H1 (cell line): ENCODE results near the gene PCED1B. TPM values are rescaled to one million over a fixed set of nuclear protein-coding genes. Genes with fewer than 3 reads are reported as not detected.

Experiments
- CTCF ChIA-PET: fragments of 300-600 bp; sonication (Branson Sonifier 250); formaldehyde crosslinking; loops from one replicate; lab custom pipeline; 2021; ENCODE audit not compliant: partially characterized antibody; lab: Charles Lee
- POLR2A ChIA-PET: fragments of 300-600 bp; sonication (Branson Sonifier 250); formaldehyde crosslinking; loops from one replicate; lab custom pipeline; 2021; ENCODE audit warnings: inconsistent platforms; ENCODE audit not compliant: partially characterized antibody; lab: Charles Lee
- DNase-seq, 2 experiments: peaks; one replicate each; pipeline versions ENCODE4 v3.0.0 to v3.0.0-alpha.2; 2010 to 2022; ENCODE audit warnings: low spot score in 2 of 2, low read depth in 1 of 2, mixed read lengths in 1 of 2
- FAIRE-seq: peaks from 2 replicates; lab custom pipeline; 2011; peaks lifted over from hg19 to GRCh38; lab: Jason Lieb, UNC
- H2AFZ ChIP-seq: 2 replicates; pipeline ENCODE4 v1.8.1; 2012; ENCODE audit warnings: low read length, inconsistent platforms
- H2AK5ac ChIP-seq: 2 replicates; pipeline ENCODE4 v1.6.1; 2013; ENCODE audit warnings: low read depth, low read length
- H2BK120ac ChIP-seq: replicated peaks from 2 replicates; pipeline ENCODE3; 2013; ENCODE audit warnings: low read depth, low read length, inconsistent platforms
- H2BK12ac ChIP-seq: 2 replicates; pipeline ENCODE4 v1.6.1; 2013; ENCODE audit warnings: low read depth, low read length
- H2BK15ac ChIP-seq: 2 replicates; pipeline ENCODE4 v1.6.1; 2013; ENCODE audit warnings: low read length
- H2BK20ac ChIP-seq: 2 replicates; pipeline ENCODE4 v1.6.1; 2013; ENCODE audit warnings: low read length
- H2BK5ac ChIP-seq: 2 replicates; pipeline ENCODE4 v1.6.1; 2013; ENCODE audit warnings: low read depth, low read length
- H3K14ac ChIP-seq: 2 replicates; pipeline ENCODE4 v1.6.1; 2013; ENCODE audit warnings: inconsistent platforms; ENCODE audit not compliant: insufficient read length
- H3K18ac ChIP-seq: 2 replicates; pipeline ENCODE4 v1.6.1; 2013; ENCODE audit warnings: low read length; ENCODE audit errors: extremely low read depth
- H3K23ac ChIP-seq: 2 replicates; pipeline ENCODE4 v1.6.1; 2013; ENCODE audit warnings: inconsistent platforms; ENCODE audit not compliant: insufficient read length
- H3K23me2 ChIP-seq: 2 replicates; pipeline ENCODE4 v1.6.1; 2013; ENCODE audit warnings: low read depth, low read length
- H3K27ac ChIP-seq: 2 replicates; pipeline ENCODE4 v1.6.1; 2011; ENCODE audit warnings: low read depth, low read length, inconsistent platforms
- H3K27me3 ChIP-seq, 4 experiments: replicated peaks in 1 of 4; 1 replicate in 1 of 4; 2 replicates in 3 of 4; pipeline versions ENCODE4 v1.6.1 to v1.8.1; 2011 to 2013; ENCODE audit warnings: low read length in 3 of 4, mild to moderate bottlenecking in 3 of 4, inconsistent platforms in 2 of 4, mixed read lengths in 2 of 4, moderate library complexity in 1 of 4; ENCODE audit not compliant: control insufficient read depth in 3 of 4, insufficient read depth in 3 of 4; ENCODE audit errors: extremely low read depth in 1 of 4
- H3K36me3 ChIP-seq, 4 experiments: 2 replicates each; pipeline versions ENCODE4 v1.6.1 to v1.8.1; 2011 to 2013; ENCODE audit warnings: mild to moderate bottlenecking in 4 of 4, low read length in 3 of 4, moderate library complexity in 2 of 4, control low read depth in 1 of 4, inconsistent platforms in 1 of 4; ENCODE audit not compliant: insufficient read depth in 4 of 4, control insufficient read depth in 2 of 4
- H3K4ac ChIP-seq: replicated peaks from 2 replicates; pipeline ENCODE3; 2013; ENCODE audit warnings: low read length, low read depth, mixed read lengths, inconsistent platforms; ENCODE audit not compliant: insufficient read length
- H3K4me1 ChIP-seq, 4 experiments: replicated peaks in 1 of 4; 1 replicate in 1 of 4; 2 replicates in 3 of 4; pipeline versions ENCODE4 v1.6.1 to v1.8.1; 2011 to 2013; ENCODE audit warnings: low read length in 3 of 4, inconsistent platforms in 2 of 4, mixed read lengths in 1 of 4; ENCODE audit not compliant: insufficient read depth in 4 of 4, control insufficient read depth in 3 of 4
- H3K4me2 ChIP-seq, 2 experiments: 2 replicates each; pipeline versions ENCODE4 v1.6.1 to v1.8.1; 2011 to 2013; ENCODE audit warnings: low read depth in 2 of 2, low read length in 2 of 2, control low read depth in 1 of 2, inconsistent platforms in 1 of 2, mild to moderate bottlenecking in 1 of 2; ENCODE audit not compliant: insufficient read depth in 1 of 2
- H3K4me3 ChIP-seq, 4 experiments: fragments of 200-600, 300-600 bp in 1 of 4; sonication (generic), shearing (Covaris generic), sonication (Bioruptor Twin) in 1 of 4; 2 replicates each; pipeline versions ENCODE4 v1.5.1 to v1.8.1; 2011 to 2016; ENCODE audit warnings: low read length in 4 of 4, low read depth in 3 of 4, control low read depth in 2 of 4, inconsistent platforms in 2 of 4, mild to moderate bottlenecking in 2 of 4, mixed read lengths in 1 of 4, moderate library complexity in 1 of 4; ENCODE audit not compliant: insufficient read depth in 2 of 4; ENCODE audit errors: extremely low read depth in 1 of 4
- H3K56ac ChIP-seq: replicated peaks from 2 replicates; pipeline ENCODE3; 2013; ENCODE audit warnings: low read depth, mild to moderate bottlenecking, mixed read lengths, low read length, inconsistent platforms; ENCODE audit not compliant: insufficient read length
- H3K79me1 ChIP-seq: 2 replicates; pipeline ENCODE4 v1.6.1; 2013; ENCODE audit warnings: low read depth, low read length, control low read depth
- H3K79me2 ChIP-seq, 2 experiments: 2 replicates each; pipeline versions ENCODE4 v1.6.1 to v1.8.1; 2012 to 2013; ENCODE audit warnings: low read length in 2 of 2, mild to moderate bottlenecking in 2 of 2, inconsistent platforms in 1 of 2; ENCODE audit not compliant: insufficient read depth in 2 of 2, control insufficient read depth in 1 of 2
- H3K9ac ChIP-seq, 4 experiments: replicated peaks in 1 of 4; 1 replicate in 1 of 4; 2 replicates in 3 of 4; pipeline versions ENCODE4 v1.6.1 to v1.8.1; 2011 to 2013; ENCODE audit warnings: low read depth in 3 of 4, low read length in 3 of 4, control low read depth in 2 of 4, mild to moderate bottlenecking in 2 of 4, moderate library complexity in 2 of 4, inconsistent platforms in 1 of 4; ENCODE audit errors: extremely low read depth in 1 of 4
- H3K9me3 ChIP-seq, 2 experiments: 2 replicates each; pipeline versions ENCODE4 v1.6.1 to v1.8.1; 2012 to 2013; ENCODE audit warnings: mild to moderate bottlenecking in 2 of 2, moderate library complexity in 2 of 2, control low read depth in 1 of 2, inconsistent platforms in 1 of 2, low read depth in 1 of 2, low read length in 1 of 2, mixed read lengths in 1 of 2; ENCODE audit not compliant: insufficient read depth in 2 of 2
- H4K20me1 ChIP-seq, 2 experiments: replicated peaks in 1 of 2; 2 replicates each; pipeline versions ENCODE3 to v1.8.1; 2011 to 2013; ENCODE audit warnings: inconsistent platforms in 2 of 2, low read length in 2 of 2, mild to moderate bottlenecking in 1 of 2; ENCODE audit not compliant: insufficient read depth in 2 of 2, control insufficient read depth in 1 of 2
- H4K5ac ChIP-seq: 2 replicates; pipeline ENCODE4 v1.6.1; 2013; ENCODE audit warnings: low read length, low read depth, mixed read lengths, inconsistent platforms; ENCODE audit not compliant: insufficient read length
- H4K8ac ChIP-seq: 2 replicates; pipeline ENCODE4 v1.8.0; 2013; ENCODE audit warnings: mild to moderate bottlenecking, moderate library complexity, low read length, inconsistent platforms; ENCODE audit not compliant: insufficient read depth; ENCODE audit errors: extremely low read depth
- H4K91ac ChIP-seq: replicated peaks from 2 replicates; pipeline ENCODE3; 2013; ENCODE audit warnings: low read length, mixed read lengths, inconsistent platforms; ENCODE audit not compliant: insufficient read length
- ATF3 ChIP-seq: IDR thresholded peaks from 2 replicates; pipeline ENCODE4 v1.6.1; 2011; ENCODE audit warnings: low read depth, mild to moderate bottlenecking, low read length; ENCODE audit not compliant: insufficient read depth
- CBX8 ChIP-seq: fragments of 300-800, 300-1000 bp; sonication (generic); IDR thresholded peaks from 2 replicates; pipeline ENCODE4 v1.7.1; 2016; ENCODE audit warnings: low read depth, low read length, borderline replicate concordance
- CREB1 ChIP-seq: IDR thresholded peaks from 2 replicates; pipeline ENCODE4 v1.6.1; 2012; ENCODE audit warnings: inconsistent platforms
- CTBP2 ChIP-seq: IDR thresholded peaks from 2 replicates; pipeline ENCODE4 v1.7.0; 2011; ENCODE audit warnings: borderline replicate concordance, mild to moderate bottlenecking, moderate library complexity, mixed read lengths, low read length; ENCODE audit not compliant: insufficient read depth, insufficient read length
- E2F6 ChIP-seq: IDR thresholded peaks from 2 replicates; pipeline ENCODE4 v1.6.1; 2012; ENCODE audit warnings: inconsistent platforms
- MAX ChIP-seq: IDR thresholded peaks from 2 replicates; pipeline ENCODE4 v1.6.1; 2012; ENCODE audit warnings: inconsistent platforms
- RBBP5 ChIP-seq: IDR thresholded peaks from 2 replicates; pipeline ENCODE4 v1.7.1; 2012; ENCODE audit warnings: low read depth, mild to moderate bottlenecking, inconsistent platforms, low read length, moderate library complexity, borderline replicate concordance
- RFX5 ChIP-seq: IDR thresholded peaks from 2 replicates; pipeline ENCODE4 v1.6.1; 2011; ENCODE audit warnings: low read depth, low read length, improper control_type of control experiment, borderline replicate concordance
- SIN3A ChIP-seq, 2 experiments: IDR thresholded peaks in 1 of 2; conservative IDR thresholded peaks in 1 of 2; 2 replicates each; pipeline ENCODE4 v1.6.1; 2011 to 2012; ENCODE audit warnings: low read length in 2 of 2, improper control_type of control experiment in 1 of 2, low read depth in 1 of 2, mild to moderate bottlenecking in 1 of 2
- TCF12 ChIP-seq: IDR thresholded peaks from 2 replicates; pipeline ENCODE4 v1.6.1; 2011; ENCODE audit warnings: low read depth, mild to moderate bottlenecking, low read length
- USF2 ChIP-seq: IDR thresholded peaks from 2 replicates; pipeline ENCODE4 v1.6.1; 2011; ENCODE audit warnings: low read length, improper control_type of control experiment
- WGBS, 2 experiments: shearing (Covaris generic) in 1 of 2; methylation state at CpG; one replicate each; pipeline versions ENCODE4 v1.1.6 to v1.1.7; 2013 to 2015; ENCODE audit warnings: low lambda C conversion rate in 2 of 2, mixed read lengths in 2 of 2, inconsistent platforms in 1 of 2, low coverage in 1 of 2, missing lambda C conversion rate in 1 of 2; ENCODE audit not compliant: insufficient replicate concordance in 2 of 2, insufficient coverage in 1 of 2, insufficient read length in 1 of 2; ENCODE audit errors: extremely low coverage in 1 of 2, missing lambda C conversion rate in 1 of 2; 5-methylcytosine and 5-hydroxymethylcytosine counted together
- polyA plus RNA-seq, 7 experiments: library from polyadenylated mRNA; depleted of rRNA in 3 of 7; stranded (reverse) in 5 of 7; unstranded in 2 of 7; fragments of >200 nt in 5 of 7; fragments of 200-250 nt in 2 of 7; gene quantifications; 1 replicate in 5 of 7; 2 replicates in 1 of 7; 4 replicates in 1 of 7; pipeline versions ENCODE4 v1.2.1 to v1.2.3, GENCODE V29; 2011 to 2013; ENCODE audit warnings: missing spikeins in 2 of 7, mixed read lengths in 2 of 7
- total RNA-seq: library from RNA; stranded (reverse); fragmentation: NEBNext Ultra II Directional; extraction: Animal tissue kit (Norgen Biotek cat#: 25700); gene quantifications from 2 replicates; pipeline ENCODE4 v1.2.1, GENCODE V29; 2021

The PCED1B gene
- total and polyA plus RNA-seq, 2 of the 8 experiments (the other 6 are each of a cell fraction or from before 2014, with no cell fraction given) = 4.7 to 5.4 TPM

- FAIRE-seq = no peak
- DNase-seq = no peak
- no peak overlapping the region for H2BK120ac ChIP-seq
- TF ChIP-seq CREB1 (no peak), USF2 (no peak), ATF3 (no peak), CBX8 (no peak), SIN3A (conservative IDR thresholded peaks at IDR 0.05 in 1 of 2, IDR thresholded peaks at IDR 0.05 in 1 of 2; ENCODE audit: low read depth in 1 of 2, low read length in 2 of 2) (no peak), E2F6 (no peak), MAX (no peak), CTBP2 (no peak), RFX5 (no peak), RBBP5 (no peak), TCF12 (no peak)
These were observed 69.7 kb downstream of the PCED1B start for GRCh38 chr12:47149146-47149545.

More at GRCh38 chr12:47149146-47149545, 69.7 kb downstream of the PCED1B start:
- H3K36me3 ChIP-seq = no peaks in the 10 kb centered on the region
- no peak overlapping the region for H4K91ac ChIP-seq
- no peak overlapping the region for H3K23ac ChIP-seq
- no peak overlapping the region for H2BK12ac ChIP-seq
- H3K4ac ChIP-seq = no peak overlapping the region
- no peak overlapping the region for H2BK5ac ChIP-seq
- H2AK5ac ChIP-seq = no peak overlapping the region
- H3K79me2 ChIP-seq = no peaks in the 10 kb centered on the region
- no peak overlapping the region for H2AFZ ChIP-seq
- H4K20me1 ChIP-seq = no peaks in the 10 kb centered on the region
- H2BK20ac ChIP-seq = no peak overlapping the region
- no peak overlapping the region for H3K9ac ChIP-seq
- no peak overlapping the region for H4K8ac ChIP-seq
- H3K27ac ChIP-seq = no peak overlapping the region
- H3K9me3 ChIP-seq = no peaks in the 10 kb centered on the region; a peak in 1 of 4 replicates
- H3K18ac ChIP-seq = no peak overlapping the region
- WGBS, 2 experiments = 73% methylated on average over 3 of the region's 3 CpGs; no CpG with 5 or more reads in 1 of the 2 experiments
- H3K27me3 ChIP-seq = peaks cover 0 to 2% (median 0%) of the 10 kb centered on the region in 4 experiments; a peak in 1 of 7 replicates
- no peaks in the 10 kb centered on the region for H3K4me1 ChIP-seq
- H3K23me2 ChIP-seq = no peaks in the 10 kb centered on the region
- ChIA-PET CTCF (interaction anchor here (1.1 to 1.6 kb wide), 3 partner anchors 16 to 78 kb away, joined by 3 read pairs; no protein-coding TSS in a partner anchor), POLR2A (no interaction called here)
- H3K4me3 ChIP-seq = no peak overlapping the region
- H3K56ac ChIP-seq = no peak overlapping the region
- no peak overlapping the region for H4K5ac ChIP-seq
- no peak overlapping the region for H3K4me2 ChIP-seq
- H2BK15ac ChIP-seq = no peak overlapping the region
- H3K14ac ChIP-seq = no peak overlapping the region
- H3K79me1 ChIP-seq = no peaks in the 10 kb centered on the region
